ENCODE results near the gene ATP6V1E1. TPM values are rescaled to one million over a fixed set of nuclear protein-coding genes. Genes with fewer than 3 reads are reported as not detected.

Gene ATP6V1E1
- total and polyA plus RNA-seq, 4 donors: 135 to 158 (median 140) TPM

- Histone ChIP-seq H3K4me1 (ENCODE audit: control insufficient read depth, insufficient read depth, low read length) (peaks cover 35% of the 10 kb centered on the region), H3K9me3 (ENCODE audit: control insufficient read depth, insufficient read depth, low read length) (no peaks in the 10 kb centered on the region), H3K36me3 (ENCODE audit: control insufficient read depth, insufficient read depth, low read length) (peaks cover 7% of the 10 kb centered on the region), H3K27me3 (ENCODE audit: control insufficient read depth, insufficient read depth, low read length) (no peaks in the 10 kb centered on the region), H3K27ac (ENCODE audit: low read depth, low read length) (peak within 1 kb of the TSS; percentile 83), H3K4me3 (ENCODE audit: low read depth, low read length) (peak within 1 kb of the TSS; percentile 7)
- DNase-seq (ENCODE audit: low read depth in 4 of 6, low spot score in 6 of 6): peak in 3 of 6 donors; percentile 73 to 88 (median 83)
- 21% methylated on average over 13 of the region's 17 CpGs for WGBS (ENCODE audit: insufficient coverage)
These were observed 65.4 kb downstream of the ATP6V1E1 start, which contains the start of gene SLC25A18 for GRCh38 chr22:17562906-17563870. Gene SLC25A18, plus strand, starts transcription at chr22:17563498. Its CDS starts 16,447 bp downstream, at chr22:17579945.

GRCh38 chr22:17559188-17559587, 69.4 kb downstream of the ATP6V1E1 start:
- Histone ChIP-seq H3K27me3 (ENCODE audit: control insufficient read depth, insufficient read depth, low read length) (no peaks in the 10 kb centered on the region), H3K4me1 (ENCODE audit: control insufficient read depth, insufficient read depth, low read length) (peaks cover 19% of the 10 kb centered on the region), H3K4me3 (ENCODE audit: low read depth, low read length) (no peak overlapping the region), H3K36me3 (ENCODE audit: control insufficient read depth, insufficient read depth, low read length) (peaks cover 15% of the 10 kb centered on the region), H3K9me3 (ENCODE audit: control insufficient read depth, insufficient read depth, low read length) (no peaks in the 10 kb centered on the region), H3K27ac (ENCODE audit: low read depth, low read length) (no peak overlapping the region)
- WGBS (ENCODE audit: insufficient coverage): 93% methylated on average over 10 of the region's 10 CpGs
- no peak for DNase-seq (ENCODE audit: low read depth in 4 of 6, low spot score in 6 of 6)

DNA sequence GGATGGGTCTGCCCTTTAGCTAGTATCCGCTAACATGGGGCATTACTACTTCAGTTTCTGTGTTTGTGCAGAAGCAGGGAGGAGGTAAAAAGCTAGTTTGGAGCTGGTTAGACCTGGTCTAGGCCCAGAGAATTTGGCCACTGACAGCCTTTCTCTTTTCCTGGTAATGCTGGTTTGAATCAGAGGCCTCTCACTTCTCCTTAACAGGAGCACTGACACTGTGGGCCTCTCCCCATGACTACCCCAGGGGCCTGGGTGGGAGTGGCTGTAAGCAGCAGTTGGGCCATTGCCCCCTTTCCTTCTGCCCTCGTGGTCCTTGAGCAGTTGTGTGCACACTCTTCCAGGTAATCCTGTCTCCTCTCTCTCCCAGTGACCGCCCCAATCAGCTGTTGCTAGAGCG, 73.7 kb downstream of the ATP6V1E1 start:
- WGBS (ENCODE audit: insufficient coverage): no CpG with 5 or more reads among the region's 4 CpGs
- Histone ChIP-seq H3K4me3 (ENCODE audit: low read depth, low read length) (no peak overlapping the region), H3K4me1 (ENCODE audit: control insufficient read depth, insufficient read depth, low read length) (no peaks in the 10 kb centered on the region), H3K27me3 (ENCODE audit: control insufficient read depth, insufficient read depth, low read length) (no peaks in the 10 kb centered on the region), H3K9me3 (ENCODE audit: control insufficient read depth, insufficient read depth, low read length) (no peaks in the 10 kb centered on the region), H3K27ac (ENCODE audit: low read depth, low read length) (no peak overlapping the region), H3K36me3 (ENCODE audit: control insufficient read depth, insufficient read depth, low read length) (peaks cover 33% of the 10 kb centered on the region)
- no peak for DNase-seq (ENCODE audit: low read depth in 4 of 6, low spot score in 6 of 6)

- 78% methylated on average over 4 of the region's 7 CpGs for WGBS (ENCODE audit: insufficient coverage)
- no peak overlapping the region for H3K4me3 ChIP-seq (ENCODE audit: low read depth, low read length)
- H3K9me3 ChIP-seq (ENCODE audit: control insufficient read depth, insufficient read depth, low read length): no peaks in the 10 kb centered on the region
- H3K27me3 ChIP-seq (ENCODE audit: control insufficient read depth, insufficient read depth, low read length): no peaks in the 10 kb centered on the region
- DNase-seq (ENCODE audit: low read depth in 4 of 6, low spot score in 6 of 6): no peak
- H3K4me1 ChIP-seq (ENCODE audit: control insufficient read depth, insufficient read depth, low read length): no peaks in the 10 kb centered on the region
- H3K36me3 ChIP-seq (ENCODE audit: control insufficient read depth, insufficient read depth, low read length): peaks cover 44% of the 10 kb centered on the region
- H3K27ac ChIP-seq (ENCODE audit: low read depth, low read length): no peak overlapping the region
These were observed 75.8 kb downstream of the ATP6V1E1 start for GRCh38 chr22:17552737-17553136.

DNA sequence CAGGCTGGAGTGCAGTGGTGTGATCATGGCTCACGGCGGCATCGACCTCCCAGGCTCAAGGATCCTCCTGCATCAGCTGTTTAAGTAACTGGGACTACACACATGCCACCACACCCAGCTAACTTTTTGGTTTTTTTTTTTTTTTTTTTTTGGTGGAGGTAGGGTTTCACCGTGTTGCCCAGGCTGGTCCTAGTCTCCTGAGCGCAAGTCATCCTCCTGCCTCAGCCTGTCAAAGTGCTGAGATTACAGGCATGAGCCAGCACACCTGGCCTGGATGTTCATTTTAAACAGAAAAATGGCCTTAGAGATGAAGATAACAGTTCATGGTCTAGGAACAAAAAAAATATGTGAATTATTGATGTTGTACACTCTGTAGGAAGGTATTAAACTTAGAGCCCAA, 78.9 kb downstream of the ATP6V1E1 start:
- H3K27ac ChIP-seq (ENCODE audit: low read depth, low read length): no peak overlapping the region
- no peaks in the 10 kb centered on the region for H3K9me3 ChIP-seq (ENCODE audit: control insufficient read depth, insufficient read depth, low read length)
- no peak overlapping the region for H3K4me3 ChIP-seq (ENCODE audit: low read depth, low read length)
- peaks cover 47% of the 10 kb centered on the region for H3K36me3 ChIP-seq (ENCODE audit: control insufficient read depth, insufficient read depth, low read length)
- WGBS (ENCODE audit: insufficient coverage): no CpG with 5 or more reads among the region's 5 CpGs
- no peak for DNase-seq (ENCODE audit: low read depth in 4 of 6, low spot score in 6 of 6)
- no peaks in the 10 kb centered on the region for H3K27me3 ChIP-seq (ENCODE audit: control insufficient read depth, insufficient read depth, low read length)
- no peaks in the 10 kb centered on the region for H3K4me1 ChIP-seq (ENCODE audit: control insufficient read depth, insufficient read depth, low read length)

DNA sequence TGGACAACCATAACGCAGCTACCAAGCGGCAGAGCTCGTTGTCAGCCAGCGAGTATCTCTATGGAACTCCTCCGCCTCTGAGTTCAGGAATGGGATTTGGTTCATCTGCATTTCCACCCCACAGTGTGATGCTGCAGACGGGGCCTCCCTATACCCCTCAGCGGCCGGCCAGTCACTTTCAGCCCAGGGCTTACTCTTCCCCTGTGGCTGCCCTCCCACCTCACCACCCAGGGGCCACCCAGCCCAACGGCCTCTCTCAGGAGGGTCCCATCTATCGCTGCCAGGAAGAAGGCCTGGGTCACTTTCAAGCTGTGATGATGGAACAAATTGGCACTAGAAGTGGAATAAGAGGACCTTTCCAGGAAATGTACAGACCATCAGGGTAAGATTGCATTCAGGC, 79.4 kb downstream of the ATP6V1E1 start:
- Histone ChIP-seq H3K36me3 (ENCODE audit: control insufficient read depth, insufficient read depth, low read length) (peaks cover 47% of the 10 kb centered on the region), H3K4me3 (ENCODE audit: low read depth, low read length) (no peak overlapping the region), H3K4me1 (ENCODE audit: control insufficient read depth, insufficient read depth, low read length) (no peaks in the 10 kb centered on the region), H3K27me3 (ENCODE audit: control insufficient read depth, insufficient read depth, low read length) (no peaks in the 10 kb centered on the region), H3K9me3 (ENCODE audit: control insufficient read depth, insufficient read depth, low read length) (no peaks in the 10 kb centered on the region), H3K27ac (ENCODE audit: low read depth, low read length) (no peak overlapping the region)
- WGBS (ENCODE audit: insufficient coverage): 95% methylated on average over 6 of the region's 10 CpGs
- DNase-seq (ENCODE audit: low read depth in 4 of 6, low spot score in 6 of 6): no peak

DNA sequence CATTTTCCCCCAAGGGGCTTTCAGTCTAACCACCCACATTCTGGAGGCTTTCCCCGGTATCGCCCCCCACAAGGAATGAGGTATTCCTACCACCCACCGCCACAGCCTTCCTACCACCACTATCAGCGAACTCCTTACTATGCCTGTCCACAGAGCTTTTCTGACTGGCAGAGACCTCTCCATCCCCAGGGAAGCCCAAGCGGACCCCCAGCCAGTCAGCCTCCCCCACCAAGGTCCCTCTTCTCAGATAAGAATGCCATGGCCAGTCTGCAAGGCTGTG, 79.9 kb downstream of the ATP6V1E1 start:
- WGBS (ENCODE audit: insufficient coverage): 98% methylated on average over 5 of the region's 5 CpGs
- H3K27me3 ChIP-seq (ENCODE audit: control insufficient read depth, insufficient read depth, low read length): no peaks in the 10 kb centered on the region
- no peak overlapping the region for H3K27ac ChIP-seq (ENCODE audit: low read depth, low read length)
- DNase-seq (ENCODE audit: low read depth in 4 of 6, low spot score in 6 of 6): no peak
- H3K4me3 ChIP-seq (ENCODE audit: low read depth, low read length): no peak overlapping the region
- no peaks in the 10 kb centered on the region for H3K9me3 ChIP-seq (ENCODE audit: control insufficient read depth, insufficient read depth, low read length)
- H3K4me1 ChIP-seq (ENCODE audit: control insufficient read depth, insufficient read depth, low read length): no peaks in the 10 kb centered on the region
- H3K36me3 ChIP-seq (ENCODE audit: control insufficient read depth, insufficient read depth, low read length): peaks cover 50% of the 10 kb centered on the region

- 97% methylated on average over 22 of the region's 23 CpGs for WGBS (ENCODE audit: insufficient coverage)
- no peak overlapping the region for H3K4me3 ChIP-seq (ENCODE audit: low read depth, low read length)
- no peak for DNase-seq (ENCODE audit: low read depth in 4 of 6, low spot score in 6 of 6)
- no peaks in the 10 kb centered on the region for H3K9me3 ChIP-seq (ENCODE audit: control insufficient read depth, insufficient read depth, low read length)
- no peak overlapping the region for H3K27ac ChIP-seq (ENCODE audit: low read depth, low read length)
- no peaks in the 10 kb centered on the region for H3K27me3 ChIP-seq (ENCODE audit: control insufficient read depth, insufficient read depth, low read length)
- peaks cover 51% of the 10 kb centered on the region for H3K36me3 ChIP-seq (ENCODE audit: control insufficient read depth, insufficient read depth, low read length)
- no peaks in the 10 kb centered on the region for H3K4me1 ChIP-seq (ENCODE audit: control insufficient read depth, insufficient read depth, low read length)
These were observed 80.4 kb downstream of the ATP6V1E1 start for GRCh38 chr22:17548010-17548755.

GRCh38 chr22:17542452-17542851, 86.1 kb downstream of the ATP6V1E1 start:
- Histone ChIP-seq H3K27ac (ENCODE audit: low read depth, low read length) (no peak overlapping the region), H3K4me3 (ENCODE audit: low read depth, low read length) (no peak overlapping the region), H3K4me1 (ENCODE audit: control insufficient read depth, insufficient read depth, low read length) (no peaks in the 10 kb centered on the region), H3K36me3 (ENCODE audit: control insufficient read depth, insufficient read depth, low read length) (peaks cover 33% of the 10 kb centered on the region), H3K27me3 (ENCODE audit: control insufficient read depth, insufficient read depth, low read length) (no peaks in the 10 kb centered on the region), H3K9me3 (ENCODE audit: control insufficient read depth, insufficient read depth, low read length) (no peaks in the 10 kb centered on the region)
- no peak for DNase-seq (ENCODE audit: low read depth in 4 of 6, low spot score in 6 of 6)
- 93% methylated on average over 14 of the region's 14 CpGs for WGBS (ENCODE audit: insufficient coverage)
